GM21717 (cell line): ENCODE measurements around the gene MRPL20.
"Not testable (repeated sequence)": the region's sequence is repeated elsewhere in the genome, so short reads cannot be mapped to it uniquely, and the experiment has no call there.

ENCODE experiments used
- ATAC-seq: cut with Tn5 transposase; IDR thresholded peaks from one replicate; pipeline ENCODE4 v1.9.1; 2021; ENCODE audit warnings: mild to moderate bottlenecking, moderate library complexity; ENCODE audit not compliant: unreplicated experiment

MRPL20 gene

DNA sequence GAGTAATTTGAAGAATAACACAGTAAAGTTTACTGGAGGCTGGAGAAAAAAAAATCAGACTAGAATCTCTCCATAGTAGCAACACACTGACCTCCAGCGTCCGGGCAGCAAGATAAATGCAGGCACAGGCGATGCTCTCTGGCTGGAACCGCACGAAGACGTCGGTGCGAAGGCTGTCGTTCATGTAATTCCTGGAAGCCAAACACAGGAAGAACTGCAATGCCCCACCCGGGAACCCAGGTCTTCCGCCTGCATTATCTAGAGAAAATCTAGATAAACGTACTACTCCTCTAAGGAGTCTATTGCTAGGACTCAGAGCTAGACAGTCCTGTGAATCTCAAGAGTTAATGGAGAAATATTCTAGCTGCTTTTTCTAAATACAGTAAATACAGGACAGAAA, 16.4 kb downstream of the MRPL20 start:
- no peak for ATAC-seq

DNA sequence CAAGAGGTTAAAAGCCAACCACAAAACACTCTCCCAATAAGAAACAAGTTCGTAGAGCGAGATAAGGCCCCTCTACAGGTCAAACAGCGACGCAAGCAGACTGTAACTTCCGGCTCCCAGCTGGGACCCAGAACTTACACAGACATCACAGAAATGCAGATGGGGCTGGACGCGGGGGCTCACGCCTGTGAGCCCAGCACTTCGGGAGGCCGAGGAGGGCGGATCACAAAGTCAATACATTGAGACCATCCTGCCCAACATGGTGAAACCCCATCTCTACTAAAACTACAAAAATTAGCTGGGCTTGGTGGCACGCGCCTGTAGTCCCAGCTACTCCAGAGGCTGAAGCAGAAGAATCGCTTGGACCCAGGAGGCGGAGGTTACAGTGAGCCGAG, 19.0 kb downstream of the MRPL20 start:
- ATAC-seq: no peak

DNA sequence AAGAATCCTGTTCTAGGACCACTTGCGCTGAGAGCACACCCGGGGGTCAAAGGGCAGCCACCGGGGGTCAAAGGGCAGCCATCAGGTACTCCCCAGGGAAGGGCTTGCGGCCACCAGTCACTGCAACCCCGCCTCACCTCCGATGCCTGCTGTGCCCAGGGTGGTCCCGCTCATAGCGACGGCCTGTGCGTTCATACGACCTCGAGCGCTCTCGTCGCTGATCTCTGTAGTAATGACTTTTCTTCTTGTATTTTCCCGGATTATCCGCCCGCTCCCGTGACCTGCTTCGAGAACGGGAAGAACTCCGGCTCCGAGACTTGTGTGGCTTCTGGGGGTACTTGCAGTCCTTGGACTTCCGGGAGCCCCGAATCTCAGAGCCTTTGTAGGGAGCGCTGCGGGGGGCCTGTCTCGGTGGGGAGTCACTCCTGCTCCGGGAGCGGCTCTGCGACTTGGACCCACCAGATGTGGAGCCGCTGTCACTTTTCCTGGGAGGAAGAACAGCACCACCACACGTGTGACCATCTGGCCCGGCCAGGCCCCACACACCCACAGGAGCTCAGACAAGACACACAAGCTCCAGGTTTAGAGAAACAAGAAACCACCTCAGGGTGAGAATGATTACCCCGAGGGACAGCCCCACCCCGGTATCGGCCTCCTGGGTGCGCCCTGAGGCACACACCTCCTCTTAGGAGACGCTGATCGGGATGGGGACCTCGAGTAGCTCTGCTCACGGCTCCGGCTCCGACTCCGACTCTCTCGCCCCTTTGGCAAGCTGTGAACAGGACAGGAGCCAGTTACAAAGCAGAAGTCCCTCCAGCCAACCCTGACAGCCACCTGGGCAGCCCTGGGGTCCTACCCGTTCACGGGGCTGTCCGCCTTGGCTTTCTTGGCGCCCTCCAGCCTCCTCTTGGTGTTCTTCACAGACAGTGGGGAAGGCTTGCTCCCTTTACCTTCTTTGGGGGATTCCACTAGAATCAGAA, 19.7 kb downstream of the MRPL20 start:
- no peak for ATAC-seq

DNA sequence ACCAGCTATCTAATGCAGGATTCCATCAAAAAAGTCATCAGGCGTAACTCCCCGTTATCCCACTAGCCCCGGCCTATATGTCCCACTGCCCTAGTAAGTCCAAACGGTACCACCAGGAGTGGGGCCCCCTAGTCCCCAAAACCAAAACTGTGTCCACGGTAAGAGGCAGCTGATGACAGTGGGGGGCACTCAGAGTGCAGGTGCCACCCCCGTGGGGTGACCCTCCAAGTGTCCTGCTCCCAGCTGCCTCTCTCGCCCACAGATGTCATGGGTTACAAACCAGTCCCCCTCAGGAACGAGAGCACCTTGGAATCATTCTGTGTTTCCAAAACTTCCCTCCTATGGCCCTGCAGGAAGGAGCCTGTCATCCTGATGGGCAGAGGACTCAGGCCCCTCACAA, 21.2 kb downstream of the MRPL20 start:
- no peak for ATAC-seq

DNA sequence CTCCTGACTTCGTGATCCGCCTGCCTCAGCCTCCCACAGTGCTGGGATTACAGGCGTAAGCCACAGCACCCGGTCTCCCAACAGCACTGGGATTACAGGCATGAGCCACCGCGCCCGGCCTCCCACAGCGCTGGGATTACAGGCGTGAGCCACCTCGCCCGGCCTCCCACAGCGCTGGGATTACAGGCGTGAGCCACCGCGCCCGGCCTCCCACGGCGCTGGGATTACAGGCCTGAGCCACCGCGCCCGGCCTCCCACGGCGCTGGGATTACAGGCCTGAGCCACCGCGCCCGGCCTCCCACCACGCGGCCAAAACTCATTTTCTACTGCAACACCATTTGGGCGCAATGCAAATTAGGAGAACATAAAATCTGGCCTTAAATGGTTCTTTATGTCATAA, 21.8 kb downstream of the MRPL20 start:
- not testable (repeated sequence) for ATAC-seq

DNA sequence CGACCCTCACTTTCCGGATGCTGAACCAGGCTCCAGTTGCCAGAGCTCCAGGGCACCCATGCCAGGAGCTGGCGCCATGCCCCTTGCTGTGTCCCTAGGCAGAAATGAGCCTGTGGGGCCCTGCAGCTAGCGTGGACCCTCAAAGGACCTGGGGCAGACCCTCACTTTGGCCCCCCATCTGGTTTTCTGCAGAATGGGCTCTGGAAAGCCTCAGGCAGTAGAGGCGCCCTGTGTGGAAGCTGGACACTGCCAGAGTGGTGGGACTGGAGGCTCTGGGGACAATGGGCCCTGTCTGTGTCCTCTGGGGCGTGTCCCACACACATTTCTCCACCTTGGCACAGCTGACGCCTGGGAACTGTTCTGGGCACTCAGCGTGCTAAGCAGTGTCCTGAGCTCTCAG, 25.8 kb downstream of the MRPL20 start:
- ATAC-seq: no peak

DNA sequence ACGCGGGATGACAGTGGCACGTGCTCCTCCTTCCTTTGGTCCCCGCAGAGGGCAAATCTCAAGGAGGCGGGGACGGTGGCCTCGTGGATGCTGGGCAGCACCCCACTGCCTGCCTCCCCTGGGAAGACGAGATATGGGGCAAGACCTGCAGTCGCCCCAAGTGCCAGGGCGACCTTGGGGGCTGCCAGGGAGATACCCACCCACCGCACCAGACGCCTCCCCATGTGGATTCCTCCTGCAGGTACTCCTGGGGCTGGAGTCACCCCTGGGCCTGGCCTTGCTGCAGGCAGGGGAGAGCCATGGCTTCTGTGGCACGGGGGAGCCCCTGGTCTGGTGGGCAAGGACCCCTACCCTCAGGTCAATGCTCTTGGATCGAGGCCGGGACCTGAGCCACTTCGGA, 26.2 kb downstream of the MRPL20 start:
- ATAC-seq: no peak

DNA sequence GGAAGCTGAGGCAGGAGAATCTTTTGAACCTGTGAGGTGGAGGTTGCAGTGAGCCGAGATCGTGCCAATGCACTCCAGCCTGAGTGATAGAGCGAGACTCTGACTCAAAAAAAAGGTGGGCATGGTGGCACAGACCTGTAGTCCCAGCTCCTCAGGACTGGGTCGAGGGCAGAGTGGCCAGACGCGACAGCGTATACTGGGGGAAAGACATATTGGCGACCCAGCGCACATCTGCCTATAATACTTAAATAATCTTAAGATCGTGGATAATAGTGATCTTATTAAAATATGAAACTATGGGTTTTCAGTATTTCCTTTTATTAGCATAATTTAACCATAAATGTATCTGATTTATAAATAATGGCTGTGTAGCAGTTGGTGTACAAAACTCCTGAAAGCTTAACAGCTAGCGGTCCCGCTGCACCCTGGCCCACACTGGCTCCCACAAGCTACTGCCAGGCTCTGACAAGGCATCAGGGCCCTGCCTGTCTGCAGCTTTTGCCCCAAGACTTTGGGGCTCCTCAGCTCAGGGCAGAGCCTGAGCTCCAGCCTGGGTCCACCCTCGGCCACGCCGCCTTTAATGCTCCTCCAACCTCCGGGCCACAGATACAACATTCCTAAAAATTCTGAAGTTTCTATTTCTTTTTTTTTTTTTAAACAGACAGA, 29.4 kb downstream of the MRPL20 start:
- ATAC-seq: no peak

DNA sequence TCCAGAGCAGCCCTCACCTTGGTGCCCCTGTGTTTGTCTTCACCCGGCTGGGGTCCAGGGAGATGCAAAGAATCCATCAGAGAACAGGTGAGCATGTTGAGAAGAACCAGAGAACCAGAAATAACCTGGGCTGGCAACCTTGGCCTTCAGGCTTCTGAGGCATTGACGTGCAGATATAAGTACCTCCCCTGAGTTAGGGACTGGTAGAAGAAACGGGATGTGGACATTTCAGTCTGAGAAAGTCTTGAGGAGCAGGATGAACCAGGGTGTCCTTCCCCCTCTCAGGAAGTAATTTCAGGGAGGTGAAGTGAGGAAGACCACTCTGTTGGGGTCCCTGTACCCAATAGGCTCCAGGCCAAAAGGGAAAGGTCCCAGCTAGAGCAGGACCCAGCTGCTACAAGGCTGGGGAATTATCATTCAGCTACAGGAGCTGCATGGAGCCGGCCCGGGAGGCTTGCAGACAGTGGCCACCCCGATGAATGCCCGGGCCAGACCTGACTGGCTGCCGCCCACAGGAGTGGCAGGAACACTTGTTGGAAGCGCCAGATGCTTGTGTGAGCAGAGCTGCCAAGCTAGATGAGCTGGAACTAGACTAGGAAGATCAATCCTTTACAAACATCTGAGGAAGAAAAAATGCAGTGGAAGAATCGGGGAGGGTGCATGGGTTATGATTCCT, 30.4 kb downstream of the MRPL20 start:
- ATAC-seq: no peak

DNA sequence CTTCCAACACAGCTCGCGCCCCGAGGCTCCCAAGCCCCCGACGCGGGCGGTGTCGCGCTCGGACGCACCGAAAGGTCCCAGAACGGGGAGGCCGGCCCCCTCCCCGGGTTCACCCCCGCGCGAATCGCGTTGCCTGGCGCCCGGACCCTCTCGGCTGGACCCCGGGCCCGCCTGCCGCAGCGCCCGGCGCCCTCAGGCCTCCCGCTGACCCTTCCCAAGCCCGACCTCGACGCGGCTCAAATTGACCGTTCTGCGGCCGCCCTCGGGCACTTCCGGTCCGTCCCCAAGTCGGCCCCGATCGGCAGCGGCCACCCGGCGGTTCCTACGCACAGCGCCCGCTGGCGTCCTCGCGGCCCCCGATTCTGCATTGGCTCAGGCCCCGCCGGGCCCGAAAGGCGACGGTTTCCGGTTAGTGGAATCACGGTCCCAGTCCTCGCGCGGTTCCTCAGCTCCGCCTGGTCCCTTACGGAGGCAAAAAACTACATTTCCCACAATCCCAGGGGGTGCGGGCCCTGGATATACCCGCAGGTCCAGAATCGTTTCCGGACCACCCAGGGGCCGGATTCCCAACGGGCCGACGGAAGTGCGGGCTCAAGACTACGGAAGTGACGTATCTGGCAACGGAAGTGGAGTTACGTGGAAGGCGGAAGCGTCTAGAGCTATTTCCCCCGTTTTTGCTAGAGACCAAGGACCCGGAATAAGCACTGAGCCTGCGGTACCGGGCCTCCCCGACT, 32.0 kb downstream of the MRPL20 start, which contains the start of gene AURKAIP1:
Gene AURKAIP1 (minus strand): TSS at position 279 of the 734 bp plus-strand sequence. CDS start 451 bp downstream, outside the sequence.
- ATAC-seq: peak; percentile 76

DNA sequence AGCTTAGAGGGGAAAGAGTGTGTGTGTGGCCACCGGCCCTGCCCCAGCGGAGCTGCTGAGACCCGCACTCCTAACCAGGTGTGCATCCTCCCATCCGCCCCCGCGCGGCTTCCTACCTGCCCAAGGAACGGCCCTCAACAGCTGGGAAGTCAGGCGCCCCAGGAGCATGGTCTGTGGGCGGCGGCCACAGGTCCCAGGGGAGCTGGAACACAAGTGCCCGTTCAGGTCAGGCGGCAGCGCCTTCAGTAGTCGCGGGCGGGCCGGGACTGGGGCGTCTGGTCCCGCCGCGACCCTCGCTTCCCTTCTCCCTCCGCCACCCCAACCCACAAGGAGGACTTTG, 32.5 kb downstream of the MRPL20 start:
- no peak for ATAC-seq

DNA sequence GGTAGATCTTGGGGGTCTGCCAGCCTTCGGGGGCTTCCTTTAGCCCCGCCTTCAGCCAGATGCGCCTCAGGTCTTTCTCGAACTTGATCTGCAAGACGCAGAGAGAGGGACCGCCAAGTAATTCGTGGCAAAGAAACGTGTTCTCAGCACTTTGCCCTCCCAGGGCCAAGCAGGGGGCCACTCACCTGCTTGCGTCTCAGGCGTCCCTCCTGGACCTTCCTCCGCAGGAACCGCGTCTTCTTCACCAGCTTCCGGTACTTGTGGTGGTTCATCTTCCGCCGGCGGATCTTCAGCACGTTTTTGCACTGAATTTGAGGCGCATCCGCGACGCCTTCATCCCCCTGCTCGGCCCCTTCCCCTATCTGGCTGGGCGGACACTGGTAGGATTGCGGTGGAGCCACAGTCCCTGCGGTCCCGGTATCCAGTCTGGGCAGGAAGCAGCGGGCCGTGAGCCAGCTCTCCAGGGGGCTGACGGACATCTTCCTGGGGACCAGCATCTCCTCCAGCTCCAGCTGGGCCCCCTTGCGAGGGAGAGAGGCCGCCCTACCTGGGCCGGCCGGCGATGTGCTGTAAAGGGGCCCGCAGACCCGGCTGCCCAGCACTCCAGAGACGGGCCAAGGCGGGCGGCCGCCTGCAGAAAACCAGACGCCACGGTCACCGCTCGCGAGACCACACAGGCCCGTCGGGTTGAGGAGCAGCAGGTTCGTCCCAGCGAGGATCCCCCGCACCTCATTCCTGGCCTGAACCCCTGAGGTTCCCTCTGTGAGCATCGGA, 33.1 kb downstream of the MRPL20 start:
- ATAC-seq: no peak

DNA sequence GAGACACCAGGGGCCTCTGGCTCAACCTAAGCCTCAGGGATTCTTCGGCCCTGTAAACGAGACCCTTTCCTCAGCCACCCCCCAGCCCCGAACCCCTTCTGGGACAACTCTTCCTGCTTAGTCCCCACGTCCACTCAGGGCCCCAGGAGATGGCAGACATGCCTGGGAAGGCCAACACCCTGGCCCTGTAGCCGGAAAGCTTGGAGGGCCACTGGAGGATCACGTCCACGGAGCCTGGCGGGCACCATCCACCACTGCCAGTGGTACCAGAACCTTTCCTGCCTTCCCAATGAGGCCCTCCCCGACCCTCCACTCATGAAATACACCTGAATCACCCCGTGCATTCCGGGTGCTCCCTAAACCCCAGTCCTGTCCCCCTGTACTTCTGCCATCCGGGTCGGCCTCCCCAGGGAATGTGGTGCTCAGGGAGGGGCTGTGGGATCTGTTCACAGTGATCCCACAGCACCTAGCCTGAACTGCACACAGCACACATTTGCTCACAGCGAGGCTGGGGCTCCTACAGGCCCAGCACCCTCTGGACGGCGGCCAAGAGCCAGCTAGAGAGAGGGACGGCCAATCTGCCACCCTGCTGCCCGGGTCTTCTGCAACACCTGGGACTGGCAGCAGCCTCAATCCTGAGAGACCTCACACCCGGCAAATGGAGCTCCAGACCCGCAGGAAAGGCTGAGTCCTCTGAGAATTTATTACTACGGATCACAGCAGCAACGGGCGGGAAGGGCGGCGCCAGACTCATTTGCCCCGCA, 33.9 kb downstream of the MRPL20 start:
- ATAC-seq: no peak

DNA sequence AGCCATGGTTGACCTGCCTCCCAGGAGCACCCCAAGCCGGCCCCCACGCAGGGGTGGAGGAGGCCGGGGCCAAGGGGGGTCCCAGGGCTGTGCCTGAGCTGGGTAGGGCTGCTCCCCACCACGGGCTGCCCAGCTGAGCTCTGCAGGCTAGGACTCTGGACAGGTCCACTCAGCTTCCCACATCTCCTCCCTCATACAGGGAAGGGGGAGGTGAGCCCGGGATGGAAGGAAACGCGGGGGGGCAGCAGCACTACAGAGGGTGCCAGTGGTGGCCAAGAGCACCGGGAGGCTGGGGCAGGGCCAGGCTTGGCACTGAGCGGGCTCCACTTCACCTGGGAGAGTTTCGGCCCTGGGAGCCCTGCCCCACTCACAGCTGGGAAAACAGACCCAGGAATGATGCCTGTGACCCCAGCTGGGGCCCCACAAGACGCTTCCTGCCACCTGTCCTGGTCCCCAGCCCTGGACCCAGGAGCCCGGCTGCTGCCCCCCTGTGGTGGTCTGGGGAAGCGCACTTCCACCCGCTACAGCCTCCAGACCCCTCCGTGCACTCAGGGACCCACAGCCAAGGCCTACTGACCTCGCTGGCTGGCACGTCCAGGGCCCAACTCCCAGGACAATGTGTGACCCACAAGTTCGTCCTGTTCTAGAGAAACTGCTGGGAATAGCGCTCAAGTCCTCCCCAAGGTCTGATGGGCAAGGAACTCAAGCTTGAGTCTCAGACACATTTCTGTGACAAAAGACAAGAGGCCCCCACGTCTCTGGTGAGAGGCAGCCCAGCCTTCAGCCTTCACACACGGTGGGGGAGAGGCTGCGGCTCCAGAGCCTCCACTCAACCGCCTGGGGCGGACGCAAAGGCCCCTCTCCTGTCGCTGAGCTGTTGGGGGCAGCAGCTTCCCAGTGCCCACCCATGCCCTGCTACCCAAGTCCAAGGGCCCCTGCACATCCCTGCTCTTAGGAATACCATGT, 35.1 kb downstream of the MRPL20 start:
- no peak for ATAC-seq

DNA sequence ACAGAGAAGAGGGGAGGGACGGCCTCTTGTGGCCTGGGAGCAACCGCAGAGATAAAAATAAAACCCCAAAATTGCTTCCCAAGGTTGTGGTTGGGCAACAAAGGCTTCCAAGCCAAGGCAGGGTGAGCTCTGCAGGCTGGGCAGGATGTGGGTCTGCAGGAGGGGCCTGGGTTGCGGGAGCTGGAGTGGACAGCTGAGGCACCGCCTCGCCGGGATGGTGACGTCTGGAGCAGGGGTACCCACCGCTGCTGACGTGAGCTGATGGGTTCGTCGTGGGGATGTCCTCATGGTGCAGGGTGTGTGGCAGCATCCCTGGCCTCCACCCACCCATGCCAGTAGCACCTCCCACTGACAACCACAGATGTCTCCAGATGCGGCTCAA, 35.7 kb downstream of the MRPL20 start:
- ATAC-seq: no peak

DNA sequence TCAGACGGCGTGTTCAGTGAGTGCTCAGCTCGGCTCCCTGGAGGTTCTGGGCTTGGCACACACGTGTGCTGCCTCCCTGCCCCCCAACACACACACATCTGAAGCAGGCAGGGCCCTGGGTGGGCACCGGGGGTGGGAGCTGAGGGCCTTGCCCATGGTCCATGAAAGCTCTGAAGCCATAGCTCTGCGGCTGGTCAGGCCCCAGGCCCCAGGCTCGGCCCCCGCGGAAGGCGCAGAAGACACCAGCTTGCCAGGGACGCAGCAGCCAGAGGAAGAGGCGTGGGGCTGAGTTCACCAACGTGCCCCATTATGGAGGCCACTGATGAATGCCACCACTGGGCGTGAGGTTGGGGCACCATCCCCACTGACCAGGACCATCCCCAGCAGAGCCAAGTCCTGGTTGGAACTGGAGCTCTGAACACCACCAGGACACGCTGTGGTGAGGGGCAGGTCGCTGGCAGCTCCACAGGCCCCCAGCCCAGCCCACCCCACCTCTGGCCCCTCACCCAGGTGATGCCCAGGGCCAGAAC, 36.3 kb downstream of the MRPL20 start:
- no peak for ATAC-seq

DNA sequence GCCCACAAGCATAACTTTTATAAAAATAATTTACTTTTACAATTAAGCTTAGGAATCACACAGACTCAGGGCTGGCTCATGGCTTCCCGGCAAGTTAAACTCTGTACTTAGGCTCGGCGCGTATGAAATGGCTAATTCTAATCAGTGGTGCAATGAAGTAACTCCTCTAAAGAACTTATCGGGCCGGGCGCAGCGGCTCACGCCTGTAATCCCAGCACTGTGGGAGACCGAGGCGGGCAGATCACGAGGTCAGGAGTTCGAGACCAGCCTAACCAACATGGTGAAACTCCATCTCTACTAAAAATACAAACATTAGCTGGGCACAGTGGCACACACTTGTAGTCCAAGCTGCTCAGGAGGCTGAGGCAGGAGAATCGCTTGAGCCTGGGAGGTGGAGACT, 37.0 kb downstream of the MRPL20 start:
- not testable (repeated sequence) for ATAC-seq

DNA sequence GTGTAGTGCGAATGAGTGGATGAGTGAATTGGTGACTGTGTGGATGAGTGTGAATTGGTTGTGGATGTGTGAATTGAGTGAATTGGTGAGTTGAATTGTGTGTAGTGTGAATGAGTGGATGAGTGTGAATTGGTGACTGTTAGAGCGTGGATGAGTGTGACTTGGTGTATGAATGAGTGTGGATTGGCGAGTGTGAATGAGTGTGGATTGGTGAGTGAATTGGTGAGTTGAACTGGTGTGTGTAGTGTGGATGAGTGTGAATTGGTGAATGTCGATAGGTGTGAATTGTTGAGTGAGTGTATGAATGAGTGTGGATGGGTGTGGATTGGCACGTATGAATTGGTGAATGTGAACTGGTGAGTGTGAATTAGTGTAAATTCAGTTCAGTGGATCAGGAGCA, 39.8 kb downstream of the MRPL20 start:
- ATAC-seq: no peak
